Measurements from ENCODE around the gene CNTN5. TPM values are rescaled to one million over a fixed set of nuclear protein-coding genes. Genes with fewer than 3 reads are reported as not detected.

CNTN5 gene
- total RNA-seq, 1 experiment from 2014 or later, result not detected

DNA sequence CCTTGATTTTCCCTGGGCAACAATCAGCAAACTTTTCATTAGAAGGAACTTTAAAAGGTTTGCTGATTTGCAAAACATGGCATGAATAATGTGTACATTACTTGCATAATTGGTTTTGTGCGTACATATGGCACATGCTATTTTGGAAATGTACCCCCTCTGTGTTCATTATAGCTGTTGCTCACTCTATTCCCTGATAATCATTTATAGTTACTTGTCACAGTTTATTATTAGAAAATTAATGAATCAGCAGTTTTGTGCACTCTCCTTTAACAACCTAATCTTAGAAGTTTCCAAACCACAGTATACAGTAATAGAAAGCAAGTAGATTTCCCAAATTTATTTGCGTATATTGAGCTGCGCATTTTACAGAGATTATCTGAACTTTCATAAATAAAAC is 389.9 kb downstream of the CNTN5 start:
- Histone ChIP-seq H3K9me3 (ENCODE audit: low read length) (no peaks in the 10 kb centered on the region), H3K4me1 (ENCODE audit: insufficient read depth, low read length) (peaks cover 4% of the 10 kb centered on the region; the same call in 1 of the 2 replicates), H3K36me3 (ENCODE audit: low read depth, low read length) (no peaks in the 10 kb centered on the region), H4K20me1 (ENCODE audit: low read length) (no peaks in the 10 kb centered on the region), H2AFZ (ENCODE audit: low read length) (no peak overlapping the region), H3K4me3 (ENCODE audit: low read length) (no peak overlapping the region), H3K9me2 (replicated peaks; ENCODE audit: low read length) (no peaks in the 10 kb centered on the region), H3K27ac (ENCODE audit: low read length) (no peak overlapping the region), H3F3A (ENCODE audit: low read length, unreplicated experiment) (no peaks in the 10 kb centered on the region), H3K9ac (ENCODE audit: low read length) (no peak overlapping the region), H3K27me3 (ENCODE audit: low read length) (no peaks in the 10 kb centered on the region), H3K4me2 (ENCODE audit: low read length) (no peak overlapping the region), H3K79me2 (ENCODE audit: low read length) (no peaks in the 10 kb centered on the region)
- ATAC-seq (no peak), DNase-seq (no peak)
- CTCF ChIA-PET, result no interaction called here
- intact Hi-C loops (cut with micrococcal nuclease), result no loop called here
- POLR2A ChIA-PET (ENCODE audit: unreplicated experiment), result no interaction called here
- TF ChIP-seq, protein P1, sequence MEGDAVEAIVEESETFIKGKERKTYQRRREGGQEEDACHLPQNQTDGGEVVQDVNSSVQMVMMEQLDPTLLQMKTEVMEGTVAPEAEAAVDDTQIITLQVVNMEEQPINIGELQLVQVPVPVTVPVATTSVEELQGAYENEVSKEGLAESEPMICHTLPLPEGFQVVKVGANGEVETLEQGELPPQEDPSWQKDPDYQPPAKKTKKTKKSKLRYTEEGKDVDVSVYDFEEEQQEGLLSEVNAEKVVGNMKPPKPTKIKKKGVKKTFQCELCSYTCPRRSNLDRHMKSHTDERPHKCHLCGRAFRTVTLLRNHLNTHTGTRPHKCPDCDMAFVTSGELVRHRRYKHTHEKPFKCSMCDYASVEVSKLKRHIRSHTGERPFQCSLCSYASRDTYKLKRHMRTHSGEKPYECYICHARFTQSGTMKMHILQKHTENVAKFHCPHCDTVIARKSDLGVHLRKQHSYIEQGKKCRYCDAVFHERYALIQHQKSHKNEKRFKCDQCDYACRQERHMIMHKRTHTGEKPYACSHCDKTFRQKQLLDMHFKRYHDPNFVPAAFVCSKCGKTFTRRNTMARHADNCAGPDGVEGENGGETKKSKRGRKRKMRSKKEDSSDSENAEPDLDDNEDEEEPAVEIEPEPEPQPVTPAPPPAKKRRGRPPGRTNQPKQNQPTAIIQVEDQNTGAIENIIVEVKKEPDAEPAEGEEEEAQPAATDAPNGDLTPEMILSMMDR (conservative IDR thresholded peaks at IDR 0.05; ENCODE audit: low read depth, low read length), result no peak
- BruUV-seq (replicated peaks), result no TSS peak

DNA sequence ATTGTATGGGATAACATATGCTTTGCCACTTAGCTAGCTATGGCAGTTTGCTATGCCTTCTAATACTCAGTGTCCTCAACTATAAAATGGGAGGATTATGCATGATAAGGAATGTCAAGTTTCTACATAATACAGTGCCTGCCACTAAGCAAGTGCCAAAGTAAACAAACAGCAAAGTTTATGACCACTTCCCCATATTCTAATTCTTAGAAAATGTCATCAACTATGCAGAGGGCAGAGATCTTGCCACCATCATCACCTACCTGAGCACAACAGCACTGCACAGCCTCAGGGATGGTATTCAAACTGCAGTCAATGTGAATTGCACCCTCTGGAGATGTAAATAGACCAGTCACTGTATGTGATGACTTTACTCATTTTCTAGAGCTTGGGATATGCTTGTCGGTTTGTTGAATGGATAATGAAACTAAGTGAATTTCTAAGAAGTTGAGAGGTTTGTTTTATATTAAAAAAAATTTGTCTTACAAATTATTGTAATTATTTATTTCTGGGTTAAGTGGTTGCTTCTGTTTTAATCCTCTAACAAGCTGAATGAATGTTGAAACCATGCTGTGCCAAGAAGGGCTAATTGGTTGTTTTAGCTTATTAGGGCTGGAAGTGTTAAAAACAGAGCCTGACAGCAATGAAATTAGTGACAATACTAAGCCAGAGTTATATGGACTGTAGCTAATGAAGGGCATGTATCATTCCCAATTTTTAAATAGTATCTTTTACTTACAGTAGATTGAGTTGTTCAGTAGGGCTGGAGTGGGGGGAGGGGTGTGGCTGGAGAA is 398.4 kb downstream of the CNTN5 start:
- Histone ChIP-seq H3K27ac (ENCODE audit: low read length) (peak overlapping the region; percentile 25), H3K36me3 (ENCODE audit: low read depth, low read length) (no peaks in the 10 kb centered on the region), H3K79me2 (ENCODE audit: low read length) (no peaks in the 10 kb centered on the region), H3K9ac (ENCODE audit: low read length) (no peak overlapping the region), H3K9me2 (replicated peaks; ENCODE audit: low read length) (no peaks in the 10 kb centered on the region; the same call in 1 of the 2 replicates), H3K4me2 (ENCODE audit: low read length) (peak overlapping the region; percentile 62), H3K9me3 (ENCODE audit: low read length) (no peaks in the 10 kb centered on the region), H4K20me1 (ENCODE audit: low read length) (no peaks in the 10 kb centered on the region), H3F3A (ENCODE audit: low read length, unreplicated experiment) (no peaks in the 10 kb centered on the region), H2AFZ (ENCODE audit: low read length) (no peak overlapping the region), H3K27me3 (ENCODE audit: low read length) (no peaks in the 10 kb centered on the region), H3K4me1 (ENCODE audit: insufficient read depth, low read length) (peaks cover 52% of the 10 kb centered on the region), H3K4me3 (ENCODE audit: low read length) (peak overlapping the region; percentile 0)
- CTCF ChIA-PET, result no interaction called here
- no TSS peak for BruUV-seq (replicated peaks)
- POLR2A ChIA-PET (ENCODE audit: unreplicated experiment), result interaction anchor here (0.6 kb wide), 1 partner anchor 9 kb away, joined by 6 read pairs; no protein-coding TSS in a partner anchor
- DNase-seq (peak; percentile 85), ATAC-seq (peak; percentile 89)
- intact Hi-C loops (cut with micrococcal nuclease), result no loop called here
- no peak for TF ChIP-seq EZH2phosphoT487 (IDR thresholded peaks at IDR 0.05; ENCODE audit: borderline replicate concordance, low read length)

DNA sequence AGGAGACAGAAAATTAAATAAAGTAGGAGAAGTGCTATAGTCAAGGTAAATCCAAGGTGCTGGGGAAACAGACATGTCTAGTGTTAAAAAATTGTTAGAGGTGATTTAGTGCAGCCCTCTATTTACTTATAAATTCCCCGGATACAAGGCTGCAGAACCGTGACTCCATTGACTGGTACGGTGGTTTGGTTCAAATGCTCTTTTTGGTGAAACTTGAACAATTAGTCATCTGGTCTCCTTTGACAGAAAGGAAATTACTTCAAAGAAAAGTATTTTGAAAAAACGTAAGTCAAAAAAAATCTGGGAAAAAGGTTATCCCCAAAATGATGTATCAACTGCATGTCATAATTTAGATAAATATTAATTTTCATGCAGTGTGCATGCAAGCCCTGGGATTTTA is 399.2 kb downstream of the CNTN5 start:
- Histone ChIP-seq H3K9me3 (ENCODE audit: low read length) (no peaks in the 10 kb centered on the region), H3K9ac (ENCODE audit: low read length) (no peak overlapping the region), H3K27ac (ENCODE audit: low read length) (peak overlapping the region; percentile 25; the same call in 1 of the 2 replicates), H3K4me3 (ENCODE audit: low read length) (no peak overlapping the region; the same call in 1 of the 2 replicates), H3K36me3 (ENCODE audit: low read depth, low read length) (no peaks in the 10 kb centered on the region), H3F3A (ENCODE audit: low read length, unreplicated experiment) (no peaks in the 10 kb centered on the region), H3K4me1 (ENCODE audit: insufficient read depth, low read length) (peaks cover 51% of the 10 kb centered on the region), H3K79me2 (ENCODE audit: low read length) (no peaks in the 10 kb centered on the region), H3K9me2 (replicated peaks; ENCODE audit: low read length) (no peaks in the 10 kb centered on the region; the same call in 1 of the 2 replicates), H3K4me2 (ENCODE audit: low read length) (peak overlapping the region; percentile 62), H4K20me1 (ENCODE audit: low read length) (no peaks in the 10 kb centered on the region), H2AFZ (ENCODE audit: low read length) (peak overlapping the region; percentile 18; the same call in 1 of the 2 replicates), H3K27me3 (ENCODE audit: low read length) (no peaks in the 10 kb centered on the region)
- ATAC-seq, result peak; percentile 12; the same call in 1 of the 2 replicates
- TF ChIP-seq EZH2 (IDR thresholded peaks at IDR 0.05; ENCODE audit: low read length, unreplicated experiment), result no peak
- TF ChIP-seq, protein P1 (conservative IDR thresholded peaks at IDR 0.05; ENCODE audit: low read depth, low read length), result no peak
- BruUV-seq (replicated peaks), result no TSS peak
- ChIA-PET CTCF (no interaction called here), POLR2A (ENCODE audit: unreplicated experiment) (no interaction called here)
- intact Hi-C loops (cut with micrococcal nuclease), result no loop called here
- DNase-seq, result peak; percentile 71
